HG03469 (cell line): ENCODE results near the gene NEXN.
A peak's percentile ranks its signal among the peaks of the same experiment; 100 is the strongest.
"Not testable (repeated sequence)": the region's sequence is repeated elsewhere in the genome, so short reads cannot be mapped to it uniquely, and the experiment has no call there.

Source experiments
- ATAC-seq: cut with Tn5 transposase; IDR thresholded peaks from one replicate; pipeline ENCODE4 v1.9.1; 2021; ENCODE audit warnings: mild to moderate bottlenecking, moderate library complexity, moderate number of reproducible peaks; ENCODE audit not compliant: unreplicated experiment

Gene NEXN

GRCh38 chr1:77958391-77958790 lies 70.0 kb downstream of the NEXN start:
- no peak for ATAC-seq

- ATAC-seq = no peak
These were observed 70.4 kb downstream of the NEXN start for GRCh38 chr1:77958850-77959249.

GRCh38 chr1:77961392-77961791 lies 73.0 kb downstream of the NEXN start:
- ATAC-seq = no peak

GRCh38 chr1:77966291-77966690 lies 77.9 kb downstream of the NEXN start:
- ATAC-seq = no peak

GRCh38 chr1:77970192-77970591 lies 81.8 kb downstream of the NEXN start:
- ATAC-seq = no peak

GRCh38 chr1:77972080-77972479 lies 83.7 kb downstream of the NEXN start:
- no peak for ATAC-seq

GRCh38 chr1:77975386-77975785 lies 87.0 kb downstream of the NEXN start:
- ATAC-seq = no peak

GRCh38 chr1:77975907-77976306 lies 87.5 kb downstream of the NEXN start:
- ATAC-seq = no peak

- no peak for ATAC-seq
These were observed 88.1 kb downstream of the NEXN start for GRCh38 chr1:77976433-77977076.

- no peak for ATAC-seq
These were observed 89.5 kb downstream of the NEXN start for GRCh38 chr1:77977989-77978292.

- peak; percentile 60 for ATAC-seq
These were observed 90.0 kb downstream of the NEXN start for GRCh38 chr1:77978293-77978968.

- ATAC-seq = peak; percentile 55
These were observed 90.8 kb downstream of the NEXN start, which contains the start of gene FUBP1 for GRCh38 chr1:77978969-77979876. Gene FUBP1, minus strand, starts transcription at chr1:77979072. Its CDS starts 68 bp downstream, at chr1:77979004.

- ATAC-seq = not testable (repeated sequence)
These were observed 95.0 kb downstream of the NEXN start for GRCh38 chr1:77983352-77983996.

GRCh38 chr1:77983997-77984355 lies 95.6 kb downstream of the NEXN start:
- ATAC-seq = no peak

GRCh38 chr1:77984629-77985028 lies 96.2 kb downstream of the NEXN start:
- no peak for ATAC-seq

- no peak for ATAC-seq
These were observed 98.4 kb downstream of the NEXN start for GRCh38 chr1:77986810-77987209.

GRCh38 chr1:77987919-77988318 lies 99.5 kb downstream of the NEXN start:
- no peak for ATAC-seq

GRCh38 chr1:77989744-77990143 lies 101.3 kb downstream of the NEXN start:
- no peak for ATAC-seq

GRCh38 chr1:77990629-77991204 lies 102.3 kb downstream of the NEXN start:
- no peak for ATAC-seq

- ATAC-seq = no peak
These were observed 103.2 kb downstream of the NEXN start for GRCh38 chr1:77991638-77992037.
